Astrocyte of the hippocampus (primary cell): ENCODE data around the gene STAP2.
"Not testable (repeated sequence)": the region's sequence is repeated elsewhere in the genome, so short reads cannot be mapped to it uniquely, and the experiment has no call there.

Experiments
- DNase-seq: peaks from one replicate; pipeline ENCODE4 v3.0.0; 2011; ENCODE audit warnings: low read depth, low spot score

Gene STAP2

DNA sequence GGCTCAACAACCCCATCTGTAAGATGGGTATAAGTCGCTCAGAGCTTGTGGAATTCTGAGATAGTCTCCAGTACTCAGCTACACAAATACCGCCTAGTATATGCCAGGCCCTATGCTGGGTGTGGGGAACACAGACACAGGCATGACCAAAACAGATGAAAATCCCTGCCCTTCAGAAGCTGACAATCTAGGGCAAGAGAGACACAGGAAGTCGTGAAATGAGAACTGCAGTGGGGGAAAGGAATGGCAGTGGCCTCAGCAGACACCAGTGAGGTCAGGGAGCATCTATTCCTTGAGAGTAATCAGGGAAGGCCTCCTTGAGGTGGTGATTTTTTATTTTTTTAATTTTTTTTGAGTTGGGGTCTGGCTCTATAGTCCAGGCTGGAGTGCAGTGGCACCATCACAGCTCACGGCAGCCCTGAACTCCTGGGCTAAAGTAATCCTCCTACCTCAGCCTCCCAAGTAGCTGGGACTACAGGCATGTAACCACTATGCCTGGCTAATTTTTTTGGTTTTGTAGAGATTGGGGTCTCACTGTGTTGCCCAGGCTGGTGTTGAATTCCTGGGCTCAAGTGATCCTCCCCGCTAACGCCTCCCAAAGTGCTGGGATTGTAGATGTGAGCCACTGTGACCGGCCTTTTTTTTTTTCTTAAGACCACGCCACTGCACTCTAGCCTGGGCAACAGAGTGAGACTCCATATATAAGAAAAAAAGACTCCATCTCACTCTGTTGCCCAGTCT, 39.6 kb downstream of the STAP2 start:
- DNase-seq: no peak

DNA sequence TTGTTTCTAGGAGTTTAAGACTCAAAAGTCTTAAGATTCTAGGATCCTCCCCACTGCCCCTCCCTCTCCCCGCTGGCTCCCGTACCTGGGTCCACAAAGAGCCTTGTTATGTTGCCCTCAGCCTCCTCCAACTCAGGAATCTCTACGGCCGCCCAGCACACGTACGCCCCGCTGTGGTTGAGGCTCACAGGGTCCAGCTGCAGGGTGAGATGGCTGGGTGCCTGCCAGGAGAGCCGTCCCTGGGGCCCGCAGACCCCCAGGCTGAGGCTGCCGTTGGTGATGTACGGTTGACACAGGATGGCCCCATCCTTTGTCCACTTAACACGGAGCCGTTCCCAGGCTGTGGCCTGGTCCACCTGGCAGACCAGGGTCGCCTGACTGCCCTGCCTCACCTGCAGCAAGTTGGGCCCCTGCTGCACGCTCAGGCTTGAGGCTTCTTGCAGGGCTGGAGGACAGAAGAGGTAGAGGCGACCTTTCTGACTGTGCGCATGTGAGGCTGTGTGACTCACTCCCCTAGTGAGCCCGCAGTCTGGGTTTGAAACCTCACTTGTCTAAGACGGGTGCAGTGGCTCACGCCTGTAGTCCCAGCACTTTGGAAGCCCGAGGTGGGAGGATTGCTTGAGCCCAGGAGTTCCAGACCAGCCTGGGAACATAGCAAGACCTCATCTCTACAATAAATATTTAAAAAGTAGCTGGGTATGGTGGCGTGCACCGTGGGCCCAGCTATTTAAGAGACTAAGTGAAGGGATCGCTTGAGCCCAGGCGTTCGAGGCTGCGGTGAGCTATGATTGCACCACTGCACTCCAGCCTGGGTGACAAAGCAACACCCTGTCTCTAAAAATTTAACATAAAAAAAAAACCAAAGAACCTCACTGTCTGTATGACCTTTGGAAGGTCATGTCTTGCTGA, 40.5 kb downstream of the STAP2 start:
- DNase-seq: no peak

DNA sequence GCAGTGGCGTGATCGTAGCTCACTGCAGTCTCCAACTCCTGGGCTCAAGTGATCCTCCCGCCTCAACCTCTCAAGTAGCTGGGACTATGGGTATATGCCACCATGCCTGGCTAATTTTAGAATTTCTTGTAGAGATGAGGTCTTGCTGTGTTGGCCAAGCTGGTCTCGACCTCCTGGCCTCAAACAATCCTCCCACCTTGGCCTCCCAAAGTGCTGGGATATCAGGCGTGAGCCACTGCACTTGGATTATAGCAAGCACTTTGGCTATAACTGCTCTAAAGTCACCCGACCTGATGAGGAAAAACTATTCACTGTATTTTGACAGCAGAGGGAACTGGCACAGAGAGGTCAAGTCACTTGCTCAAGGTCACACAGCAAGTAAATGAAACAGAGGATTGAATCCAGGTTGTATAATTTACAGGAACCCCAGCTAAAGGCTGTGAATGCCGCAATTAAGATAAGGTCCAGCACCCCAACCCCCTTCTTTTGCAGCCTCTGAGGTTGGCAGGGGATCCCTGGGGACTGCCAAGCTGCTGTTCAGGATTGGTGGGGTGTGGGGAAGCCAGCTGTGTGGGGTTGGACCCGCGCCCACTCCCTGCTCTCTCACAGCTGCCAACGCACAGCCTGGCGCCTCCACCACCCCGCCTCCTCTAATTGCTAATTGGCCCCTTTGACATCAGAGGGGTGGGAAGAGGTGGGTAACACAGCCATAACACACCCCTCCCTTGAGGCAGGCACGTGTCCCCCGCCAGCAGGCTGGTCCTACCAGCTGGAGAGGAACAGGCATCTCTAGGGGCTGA, 42.5 kb downstream of the STAP2 start:
- DNase-seq: no peak

DNA sequence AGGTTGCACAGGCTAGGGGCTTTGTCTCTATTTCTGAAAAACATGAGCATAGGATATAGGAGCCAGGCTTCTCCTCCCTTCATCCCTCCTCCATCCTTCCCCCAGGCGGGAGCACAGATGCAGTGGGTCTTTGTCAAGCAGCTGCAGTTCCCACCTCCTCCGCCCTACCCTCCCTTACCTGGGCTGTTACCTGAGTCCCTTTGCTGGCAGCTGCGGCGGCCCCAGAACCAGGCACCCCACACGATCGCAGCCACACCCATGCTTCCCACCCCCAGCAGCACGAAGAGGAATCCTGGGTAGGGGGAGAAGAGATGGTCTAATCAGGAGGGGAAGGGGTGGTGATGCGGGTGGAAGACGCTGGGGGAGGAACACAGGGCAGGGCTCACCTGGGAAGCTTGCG, 44.2 kb downstream of the STAP2 start:
- no peak for DNase-seq

- no peak for DNase-seq
Observed at GRCh38 chr19:4292515-4292914, 46.1 kb downstream of the STAP2 start.

- DNase-seq: no peak
Observed at GRCh38 chr19:4291184-4291732, 47.4 kb downstream of the STAP2 start.

- DNase-seq: no peak
Observed at GRCh38 chr19:4288091-4288777, 50.4 kb downstream of the STAP2 start.

DNA sequence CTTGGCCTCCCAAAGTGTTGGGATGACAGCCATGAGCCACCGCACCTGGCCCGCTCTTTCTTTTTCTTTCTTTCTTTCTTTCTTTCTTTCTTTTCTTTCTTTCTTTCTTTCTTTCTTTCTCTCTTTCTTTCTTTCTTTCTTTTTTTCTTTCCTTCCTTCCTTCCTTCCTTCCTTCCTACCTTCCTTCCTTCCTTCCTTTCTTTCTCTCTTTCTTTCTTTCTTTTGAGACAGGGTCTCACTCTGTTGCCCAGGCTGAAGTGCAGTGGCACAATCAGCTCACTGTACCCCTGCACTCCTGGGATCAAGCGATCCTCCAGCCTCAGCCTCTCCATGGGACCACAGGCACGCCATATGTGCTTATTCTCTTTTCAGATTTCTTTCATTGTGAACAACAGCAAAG, 52.5 kb downstream of the STAP2 start:
- not testable (repeated sequence) for DNase-seq

GRCh38 chr19:4284974-4285373, 53.7 kb downstream of the STAP2 start:
- DNase-seq: no peak

GRCh38 chr19:4284176-4284958, 54.3 kb downstream of the STAP2 start:
- DNase-seq: peak; percentile 37

DNA sequence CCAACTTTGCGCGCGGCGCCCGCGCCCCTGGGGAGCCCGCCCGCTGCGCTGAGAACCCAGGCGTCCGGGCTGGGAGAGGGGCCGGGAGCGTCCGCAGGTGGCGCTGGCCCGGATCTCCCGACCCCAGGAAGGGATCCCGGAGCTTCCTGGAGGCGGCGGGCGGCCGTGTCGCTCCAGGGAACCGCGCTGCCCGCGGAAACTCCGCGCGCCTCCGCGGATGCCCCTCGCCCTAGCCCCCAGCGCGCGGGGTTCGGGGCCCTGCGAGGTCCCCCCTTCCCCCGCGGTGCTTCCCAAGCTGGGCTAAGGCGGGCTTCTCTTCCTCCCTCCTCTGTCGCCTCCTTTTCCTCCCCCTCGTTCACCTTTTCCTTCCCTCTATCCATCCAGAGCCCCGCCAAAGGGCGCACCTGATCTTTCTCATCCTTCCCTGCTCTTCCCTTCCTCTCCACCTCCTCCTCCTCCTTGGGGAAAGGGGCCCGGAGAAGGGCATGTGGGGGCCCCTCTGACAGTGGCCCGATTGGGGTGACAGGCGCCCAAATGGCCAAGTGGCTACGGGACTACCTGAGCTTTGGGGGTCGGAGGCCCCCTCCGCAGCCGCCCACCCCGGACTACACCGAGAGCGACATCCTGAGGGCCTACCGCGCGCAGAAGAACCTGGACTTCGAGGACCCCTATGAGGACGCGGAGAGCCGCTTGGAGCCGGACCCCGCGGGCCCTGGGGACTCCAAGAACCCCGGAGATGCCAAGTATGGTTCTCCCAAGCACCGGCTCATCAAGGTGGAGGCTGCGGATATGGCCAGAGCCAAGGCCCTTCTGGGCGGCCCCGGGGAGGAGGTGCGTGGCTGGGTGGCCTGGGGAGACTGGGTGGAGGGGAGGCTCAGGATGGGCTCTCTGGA, 58.9 kb downstream of the STAP2 start:
- no peak for DNase-seq

GRCh38 chr19:4279267-4279529, 59.4 kb downstream of the STAP2 start:
- no peak for DNase-seq

GRCh38 chr19:4278419-4279266, 60.0 kb downstream of the STAP2 start, which contains the start of gene SHD:
Gene SHD (plus strand): TSS chr19:4279266. CDS start chr19:4280064, 798 bp downstream.
- DNase-seq: no peak

GRCh38 chr19:4278010-4278409, 60.6 kb downstream of the STAP2 start:
- no peak for DNase-seq

DNA sequence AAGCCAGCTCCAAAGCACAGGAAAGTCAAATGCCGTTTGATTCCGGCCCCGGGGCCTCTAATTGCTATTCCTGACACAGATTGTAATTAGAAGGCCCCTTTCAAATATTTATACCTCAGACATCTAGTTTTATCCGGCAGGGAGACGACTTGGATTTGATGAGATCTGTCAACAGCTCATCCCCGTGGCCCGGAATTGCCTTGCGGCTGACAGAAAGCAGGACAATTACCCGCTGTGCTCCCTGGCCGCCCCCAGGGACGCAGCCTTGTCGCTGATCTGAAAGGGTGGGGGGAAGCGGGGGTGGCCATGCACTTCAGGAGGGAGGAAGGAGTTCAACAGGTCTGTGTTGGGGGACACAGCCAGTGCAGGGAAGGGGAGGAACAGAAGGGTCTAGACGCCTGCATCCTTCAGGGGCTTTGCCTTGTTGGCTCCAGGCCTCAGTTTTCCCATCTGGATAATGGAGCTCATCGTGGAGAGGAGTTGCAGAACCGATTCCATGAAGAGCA, 61.4 kb downstream of the STAP2 start:
- DNase-seq: no peak

DNA sequence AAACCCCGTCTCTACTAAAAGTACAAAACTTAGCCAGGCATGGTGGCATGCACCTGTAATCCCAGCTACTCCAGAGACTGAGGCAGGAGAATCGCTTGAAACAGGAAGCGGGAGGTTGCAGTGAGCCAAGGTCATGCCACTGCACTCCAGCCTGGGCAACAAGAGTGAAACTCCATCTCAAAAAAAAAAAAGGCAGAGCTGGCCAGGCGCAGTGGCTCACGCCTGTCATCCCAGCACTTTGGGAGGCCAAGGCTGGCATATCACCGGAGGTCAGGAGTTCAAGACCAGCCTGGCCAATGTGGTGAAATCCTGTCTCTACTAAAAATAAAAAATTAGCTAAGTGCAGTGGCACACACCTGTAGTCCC, 64.3 kb downstream of the STAP2 start:
- DNase-seq: not testable (repeated sequence)
